OCI-LY1 (cell line): Measurements from ENCODE around the gene FOXK2.

Source experiments
- CTCF ChIP-seq: fragments of 200-600 bp; sonication (generic), shearing (Covaris generic); IDR thresholded peaks from 2 replicates; pipeline ENCODE4 v1.5.1; 2017; ENCODE audit warnings: mild to moderate bottlenecking, antibody characterized with exemption, low read length, moderate library complexity, mixed read lengths
- EZH2 ChIP-seq: fragments of 200-600 bp; sonication (generic), shearing (Covaris generic); IDR thresholded peaks from 2 replicates; pipeline ENCODE4 v1.8.0; 2017; ENCODE audit warnings: borderline replicate concordance, mixed run types, mild to moderate bottlenecking, antibody characterized with exemption, low read length, moderate library complexity, mixed read lengths

GRCh38 chr17:82644148-82644547 is 124.6 kb downstream of the FOXK2 start:
- TF ChIP-seq CTCF, result no peak
- no peak for TF ChIP-seq EZH2
